Measurements from ENCODE around the gene CAPSL.

DNA sequence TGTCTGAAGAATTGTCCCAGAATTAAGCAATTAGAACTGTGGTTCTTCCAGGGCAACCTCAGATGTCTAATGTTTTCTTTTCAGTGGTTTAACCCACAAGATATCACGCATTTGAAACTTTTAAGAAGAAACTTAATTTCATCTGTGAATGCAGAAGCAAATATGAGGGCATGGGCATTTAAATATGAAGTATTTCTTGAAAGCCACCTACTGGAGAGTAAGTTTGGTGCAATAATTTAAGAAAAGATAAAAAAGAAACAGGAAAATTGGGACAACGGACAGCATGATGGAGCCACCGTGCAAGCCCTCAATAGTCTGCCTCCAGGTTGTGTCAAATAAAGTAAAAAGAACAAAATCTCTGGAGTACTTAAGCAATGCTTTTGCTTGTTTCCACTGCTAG lies 1.2 kb upstream of the CAPSL start:
- TF ChIP-seq, protein P1, sequence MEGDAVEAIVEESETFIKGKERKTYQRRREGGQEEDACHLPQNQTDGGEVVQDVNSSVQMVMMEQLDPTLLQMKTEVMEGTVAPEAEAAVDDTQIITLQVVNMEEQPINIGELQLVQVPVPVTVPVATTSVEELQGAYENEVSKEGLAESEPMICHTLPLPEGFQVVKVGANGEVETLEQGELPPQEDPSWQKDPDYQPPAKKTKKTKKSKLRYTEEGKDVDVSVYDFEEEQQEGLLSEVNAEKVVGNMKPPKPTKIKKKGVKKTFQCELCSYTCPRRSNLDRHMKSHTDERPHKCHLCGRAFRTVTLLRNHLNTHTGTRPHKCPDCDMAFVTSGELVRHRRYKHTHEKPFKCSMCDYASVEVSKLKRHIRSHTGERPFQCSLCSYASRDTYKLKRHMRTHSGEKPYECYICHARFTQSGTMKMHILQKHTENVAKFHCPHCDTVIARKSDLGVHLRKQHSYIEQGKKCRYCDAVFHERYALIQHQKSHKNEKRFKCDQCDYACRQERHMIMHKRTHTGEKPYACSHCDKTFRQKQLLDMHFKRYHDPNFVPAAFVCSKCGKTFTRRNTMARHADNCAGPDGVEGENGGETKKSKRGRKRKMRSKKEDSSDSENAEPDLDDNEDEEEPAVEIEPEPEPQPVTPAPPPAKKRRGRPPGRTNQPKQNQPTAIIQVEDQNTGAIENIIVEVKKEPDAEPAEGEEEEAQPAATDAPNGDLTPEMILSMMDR (IDR thresholded peaks at IDR 0.05; ENCODE audit: low read length), result no peak
- TF ChIP-seq EZH2 (optimal IDR thresholded peaks at IDR 0.05; ENCODE audit: low read depth, low read length) (no peak), EZH2phosphoT487 (IDR thresholded peaks at IDR 0.05; ENCODE audit: low read length) (no peak)

Data from MM.1S (cell line).